Activated CD8-positive, alpha-beta T cell treated with anti-CD3 and anti-CD28 coated beads, Interleukin-2, amount 10 ng/mL, durations not matched to agents 7 days and 5 days (primary cell): Measurements from ENCODE around the gene UBC. TPM values are rescaled to one million over a fixed set of nuclear protein-coding genes. Genes with fewer than 3 reads are reported as not detected.

ENCODE experiments used
- ATAC-seq: fragments of 150-1000 bp; cut with Tn5 transposase; one replicate; pipeline ENCODE4 v1.10.0; 2021; ENCODE audit warnings: moderate library complexity
- CTCF ChIA-PET: fragments of 350-600 bp; sonication (Branson Sonifier 250); formaldehyde crosslinking; loops from one replicate; lab custom pipeline; 2021; ENCODE audit warnings: antibody characterized with exemption; lab: Charles Lee
- POLR2A ChIA-PET: fragments of 350-600 bp; sonication (Branson Sonifier 250); formaldehyde crosslinking; loops from one replicate; lab custom pipeline; 2021; ENCODE audit warnings: antibody characterized with exemption; lab: Charles Lee
- DNase-seq: peaks from one replicate; pipeline ENCODE4 v3.0.0-alpha.2; 2020
- H3K27ac Mint-ChIP-seq: one replicate; pipeline ENCODE4 v1.8.0; 2021; ENCODE audit warnings: mild to moderate bottlenecking, mixed read lengths
- H3K27me3 Mint-ChIP-seq: one replicate; pipeline ENCODE4 v1.8.0; 2021; ENCODE audit warnings: low read depth, mixed read lengths
- H3K36me3 Mint-ChIP-seq: one replicate; pipeline ENCODE4 v1.8.0; 2021; ENCODE audit warnings: low read depth, mixed read lengths
- H3K4me1 Mint-ChIP-seq: one replicate; pipeline ENCODE4 v1.8.0; 2021; ENCODE audit warnings: low read depth, mixed read lengths
- H3K4me3 Mint-ChIP-seq: one replicate; pipeline ENCODE4 v1.8.0; 2021; ENCODE audit warnings: mild to moderate bottlenecking, mixed read lengths
- H3K9me3 Mint-ChIP-seq: one replicate; pipeline ENCODE4 v1.8.0; 2022; ENCODE audit warnings: mixed read lengths; ENCODE audit not compliant: insufficient read depth
- total RNA-seq, 2 experiments: library from RNA; stranded (reverse); gene quantifications; one replicate each; pipeline ENCODE4 v1.2.3, GENCODE V29; 2021

Gene UBC
- total RNA-seq, 2 experiments from 2014 or later = 974 to 998 TPM

DNA sequence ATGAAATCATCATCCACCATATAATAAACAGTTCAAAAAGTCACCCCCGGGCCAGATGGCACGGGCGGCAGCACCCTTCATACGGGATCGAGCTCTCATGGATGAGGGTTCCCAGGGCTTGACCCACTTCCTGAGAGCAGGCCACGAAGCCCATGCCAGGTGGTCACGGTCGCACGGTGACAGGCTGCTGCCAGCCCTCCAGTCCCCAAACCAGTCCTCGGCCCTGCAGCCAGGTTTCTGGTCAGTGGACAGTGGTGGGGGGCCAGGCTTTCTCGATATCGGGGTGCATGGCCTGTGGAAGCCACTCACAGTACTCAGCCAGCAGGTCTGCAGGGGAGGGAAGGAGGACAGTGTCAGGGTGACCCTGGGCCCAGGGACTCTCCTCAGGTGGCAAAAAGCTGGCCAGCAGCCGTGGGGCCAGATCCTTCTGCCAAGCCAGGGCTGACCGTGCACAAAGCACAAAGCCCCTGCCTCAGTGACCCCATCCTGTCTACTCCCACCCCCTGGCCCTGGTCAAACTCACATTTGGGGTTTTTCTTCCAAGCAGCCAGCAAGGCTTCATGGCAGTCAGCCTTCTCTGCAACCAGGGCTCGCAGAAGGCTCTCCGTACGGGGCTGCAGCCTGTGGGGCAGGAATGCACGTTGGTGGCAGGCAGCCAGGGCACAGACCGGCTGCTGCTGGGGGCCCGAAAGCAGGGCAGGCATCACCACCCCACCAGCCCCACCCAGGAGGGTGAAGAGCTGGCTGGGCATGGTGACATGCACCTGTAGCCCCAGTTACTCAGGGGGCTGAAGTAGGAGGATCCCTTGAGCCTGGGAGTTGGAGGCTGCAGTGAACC lies 33.3 kb upstream of the UBC start:
- ChIA-PET POLR2A (interaction anchor here (0.6 kb wide), 1 partner anchor 33 kb away, joined by 3 read pairs; the partner anchor contains the start of gene UBC), CTCF (interaction anchor here (1.3 kb wide), 1 partner anchor 7 kb away, joined by 4 read pairs; no protein-coding TSS in a partner anchor)
- Mint-ChIP-seq H3K27me3 (no peaks in the 10 kb centered on the region), H3K9me3 (no peaks in the 10 kb centered on the region), H3K4me3 (no peak overlapping the region), H3K4me1 (no peaks in the 10 kb centered on the region), H3K36me3 (peaks cover 25% of the 10 kb centered on the region), H3K27ac (no peak overlapping the region)
- no peak for DNase-seq
- ATAC-seq = no peak

DNA sequence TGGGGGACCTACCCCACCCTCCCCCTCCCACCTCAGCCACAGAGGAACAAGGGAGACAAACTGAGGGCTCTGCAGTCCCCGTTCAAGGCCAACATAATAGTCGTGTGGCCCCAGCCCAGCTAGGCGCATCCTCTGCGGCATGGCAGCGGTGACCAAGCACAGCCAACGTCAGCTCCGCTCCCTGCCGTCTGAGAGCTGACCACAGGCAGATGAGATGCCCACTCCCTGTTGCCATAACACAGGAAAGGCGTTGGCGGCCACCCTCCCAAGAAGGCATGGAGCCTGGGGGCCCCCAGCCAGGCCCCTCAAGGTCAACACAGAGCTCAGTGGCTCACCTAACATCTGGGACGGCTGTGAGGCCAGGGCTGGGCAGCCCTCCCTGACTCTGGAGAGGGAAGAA lies 32.6 kb upstream of the UBC start:
- H3K27ac Mint-ChIP-seq = no peak overlapping the region
- H3K27me3 Mint-ChIP-seq = no peaks in the 10 kb centered on the region
- ATAC-seq = peak; percentile 21
- peaks cover 2% of the 10 kb centered on the region for H3K4me1 Mint-ChIP-seq
- POLR2A ChIA-PET = interaction anchor here (0.6 kb wide), 1 partner anchor 32 kb away, joined by 3 read pairs; the partner anchor contains the start of gene UBC
- no peaks in the 10 kb centered on the region for H3K9me3 Mint-ChIP-seq
- CTCF ChIA-PET = no interaction called here
- no peak for DNase-seq
- H3K4me3 Mint-ChIP-seq = no peak overlapping the region
- H3K36me3 Mint-ChIP-seq = peaks cover 28% of the 10 kb centered on the region

DNA sequence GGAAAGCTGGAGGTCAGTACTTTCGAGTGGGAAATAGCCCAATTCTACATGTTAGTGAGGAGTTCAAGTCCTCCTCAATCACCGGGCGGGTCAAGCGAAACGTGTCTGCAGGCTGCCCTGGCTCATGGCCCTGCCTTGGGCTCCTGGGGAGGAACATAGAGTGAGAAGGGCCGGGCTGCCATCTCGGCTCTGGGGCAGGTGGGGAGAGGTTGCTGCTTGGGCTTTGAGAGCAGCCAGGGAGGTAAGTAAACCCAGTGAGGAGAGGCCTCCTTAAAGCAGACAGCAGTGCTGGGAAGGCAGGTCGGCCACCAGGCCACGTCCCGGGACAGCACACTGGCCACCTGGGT lies 32.0 kb upstream of the UBC start:
- peaks cover 5% of the 10 kb centered on the region for H3K4me1 Mint-ChIP-seq
- H3K9me3 Mint-ChIP-seq = no peaks in the 10 kb centered on the region
- POLR2A ChIA-PET = interaction anchor here (0.7 kb wide), 1 partner anchor 47 kb away, joined by 3 read pairs; no protein-coding TSS in a partner anchor
- peaks cover 25% of the 10 kb centered on the region for H3K36me3 Mint-ChIP-seq
- ATAC-seq (no peak), DNase-seq (no peak)
- H3K27me3 Mint-ChIP-seq = no peaks in the 10 kb centered on the region
- no peak overlapping the region for H3K4me3 Mint-ChIP-seq
- CTCF ChIA-PET = no interaction called here
- no peak overlapping the region for H3K27ac Mint-ChIP-seq

DNA sequence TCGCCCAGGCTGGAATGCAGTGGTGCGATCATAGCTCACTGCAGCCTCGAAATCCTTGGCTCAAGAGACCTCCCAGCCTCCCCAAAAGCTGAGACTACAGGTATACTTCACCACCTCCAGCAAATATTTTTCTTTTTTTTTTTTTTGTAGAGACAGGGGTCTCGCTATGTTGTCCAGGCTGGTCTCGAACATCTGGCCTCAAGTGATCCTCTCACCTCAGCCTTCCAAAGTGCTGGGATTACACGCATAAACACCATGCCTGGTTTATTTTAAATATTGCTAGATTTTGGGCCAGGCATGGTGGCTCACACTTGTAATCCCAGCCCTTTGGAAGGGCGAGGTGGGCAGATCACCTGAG lies 26.7 kb upstream of the UBC start:
- Mint-ChIP-seq H3K36me3 (peaks cover 12% of the 10 kb centered on the region), H3K9me3 (no peaks in the 10 kb centered on the region), H3K27me3 (no peaks in the 10 kb centered on the region), H3K4me1 (peaks cover 24% of the 10 kb centered on the region), H3K27ac (no peak overlapping the region), H3K4me3 (no peak overlapping the region)
- ChIA-PET CTCF (interaction anchor here (1.0 to 12.6 kb wide), 14 partner anchors 8 to 121 kb away, joined by 3 to 391 read pairs (median 5); partner anchors contain the start of genes BRI3BP, DHX37 and UBC), POLR2A (interaction anchor here (1.8 to 5.7 kb wide), 5 partner anchors 22 to 35 kb away, joined by 6 to 134 read pairs (median 12); partner anchors contain the start of gene UBC)
- DNase-seq (no peak), ATAC-seq (no peak)

DNA sequence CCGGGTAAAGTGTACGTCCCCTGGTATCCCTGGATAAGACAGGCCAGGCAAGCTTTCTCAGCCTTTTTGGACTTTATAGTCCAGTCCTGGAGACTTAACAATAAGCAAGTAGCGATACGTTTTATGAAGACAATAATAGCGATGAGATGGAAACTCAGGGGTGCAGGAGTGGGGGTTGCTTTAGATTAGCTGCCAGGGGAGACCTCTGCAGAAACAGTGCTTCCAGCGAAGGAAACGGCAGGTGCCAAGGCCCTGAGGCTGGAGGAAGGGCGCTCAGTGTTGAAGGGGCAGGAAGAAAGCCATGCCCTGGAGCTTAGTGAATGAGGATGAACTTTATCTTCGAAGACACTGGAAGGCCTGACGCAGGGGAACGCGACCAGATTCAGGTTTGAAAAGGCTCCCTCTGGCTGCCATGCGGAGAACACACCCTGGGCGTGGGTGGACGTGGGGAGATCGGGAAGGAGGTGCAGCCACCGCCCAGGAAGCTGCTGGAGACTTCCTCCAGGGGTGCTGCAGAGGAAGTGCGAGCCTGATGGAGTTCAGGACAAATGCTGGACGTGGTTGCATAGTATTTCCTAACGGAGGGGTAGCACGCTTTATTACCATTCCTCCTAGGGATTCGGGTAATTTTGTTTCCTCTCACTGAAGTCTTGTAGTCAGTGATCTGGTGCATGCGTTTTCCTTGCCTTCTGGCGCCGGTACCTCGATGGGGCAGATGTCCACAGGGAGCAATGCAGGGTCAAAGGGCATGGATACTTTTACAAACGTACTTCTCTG lies 26.1 kb upstream of the UBC start:
- ChIA-PET POLR2A (interaction anchor here (0.6 to 5.7 kb wide), 9 partner anchors 10 to 1485 kb away, joined by 3 to 134 read pairs (median 9); partner anchors contain the start of genes DHX37 and UBC), CTCF (interaction anchor here (0.7 to 12.6 kb wide), 18 partner anchors 8 to 122 kb away, joined by 3 to 391 read pairs (median 5); partner anchors contain the start of genes BRI3BP, DHX37 and UBC)
- Mint-ChIP-seq H3K4me3 (no peak overlapping the region), H3K27me3 (no peaks in the 10 kb centered on the region), H3K27ac (no peak overlapping the region), H3K4me1 (peaks cover 24% of the 10 kb centered on the region), H3K9me3 (no peaks in the 10 kb centered on the region), H3K36me3 (peaks cover 14% of the 10 kb centered on the region)
- ATAC-seq = peak; percentile 53
- DNase-seq = peak; percentile 90

DNA sequence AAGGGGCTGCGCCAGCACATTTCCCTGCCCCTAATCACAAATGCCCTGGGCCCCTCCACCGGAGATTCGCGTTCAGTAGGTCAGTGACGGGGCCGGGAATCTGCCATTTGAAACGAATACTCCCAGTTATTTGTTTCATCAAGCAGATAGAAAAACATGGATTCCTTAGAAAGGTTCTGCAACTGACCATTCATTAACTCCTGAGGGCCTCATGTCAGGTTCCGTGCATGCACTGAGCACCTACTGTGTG lies 25.6 kb upstream of the UBC start:
- Mint-ChIP-seq H3K27ac (no peak overlapping the region), H3K9me3 (no peaks in the 10 kb centered on the region), H3K4me1 (peaks cover 24% of the 10 kb centered on the region), H3K4me3 (no peak overlapping the region), H3K27me3 (no peaks in the 10 kb centered on the region), H3K36me3 (peaks cover 15% of the 10 kb centered on the region)
- POLR2A ChIA-PET = interaction anchor here (0.6 to 5.7 kb wide), 9 partner anchors 9 to 1484 kb away, joined by 3 to 134 read pairs (median 9); partner anchors contain the start of genes DHX37 and UBC
- CTCF ChIA-PET = interaction anchor here (0.7 to 12.6 kb wide), 15 partner anchors 9 to 122 kb away, joined by 3 to 391 read pairs (median 6); partner anchors contain the start of genes BRI3BP, DHX37 and UBC
- DNase-seq = no peak
- ATAC-seq = no peak

DNA sequence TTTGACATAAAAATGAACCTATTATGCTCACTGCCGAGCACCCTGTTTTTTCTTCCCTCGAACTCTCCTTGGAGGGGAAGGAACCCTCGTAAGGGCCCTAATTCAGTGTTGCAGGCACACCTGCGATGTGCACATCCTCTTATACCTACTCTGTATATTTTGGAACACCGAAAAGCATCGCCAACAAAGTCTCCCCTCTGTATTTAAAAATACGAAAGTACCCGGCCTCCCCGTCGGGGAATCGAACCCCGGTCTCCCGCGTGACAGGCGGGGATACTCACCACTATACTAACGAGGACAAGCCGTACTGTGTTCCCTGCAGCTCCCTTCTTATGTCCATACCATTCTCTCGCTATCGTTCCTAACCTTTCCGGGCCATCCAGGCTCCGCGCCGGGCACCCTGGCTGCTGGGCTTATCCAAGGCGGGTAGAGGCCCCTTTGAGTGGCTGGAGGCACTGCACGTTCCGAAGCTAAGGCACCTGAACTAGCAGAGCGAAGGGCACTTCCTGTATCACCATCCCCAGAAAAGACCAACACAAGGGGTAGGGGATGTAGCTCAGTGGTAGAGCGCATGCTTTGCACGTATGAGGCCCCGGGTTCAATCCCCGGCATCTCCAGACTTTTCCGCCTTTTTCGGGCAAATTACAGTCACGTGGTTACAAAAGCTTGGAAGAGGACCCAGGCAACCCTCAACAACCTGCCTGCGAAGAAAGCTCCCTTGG lies 25.1 kb upstream of the UBC start:
- Mint-ChIP-seq H3K9me3 (no peaks in the 10 kb centered on the region), H3K36me3 (peaks cover 14% of the 10 kb centered on the region), H3K4me1 (peaks cover 24% of the 10 kb centered on the region), H3K27ac (no peak overlapping the region), H3K4me3 (no peak overlapping the region), H3K27me3 (no peaks in the 10 kb centered on the region)
- ATAC-seq (peak; percentile 76), DNase-seq (peak; percentile 94)
- ChIA-PET POLR2A (interaction anchor here (0.6 to 5.7 kb wide), 11 partner anchors 9 to 1484 kb away, joined by 3 to 134 read pairs (median 6); partner anchors contain the start of genes DHX37 and UBC), CTCF (interaction anchor here (1.4 to 12.6 kb wide), 9 partner anchors 8 to 55 kb away, joined by 4 to 391 read pairs (median 11); partner anchors contain the start of genes BRI3BP and UBC)

DNA sequence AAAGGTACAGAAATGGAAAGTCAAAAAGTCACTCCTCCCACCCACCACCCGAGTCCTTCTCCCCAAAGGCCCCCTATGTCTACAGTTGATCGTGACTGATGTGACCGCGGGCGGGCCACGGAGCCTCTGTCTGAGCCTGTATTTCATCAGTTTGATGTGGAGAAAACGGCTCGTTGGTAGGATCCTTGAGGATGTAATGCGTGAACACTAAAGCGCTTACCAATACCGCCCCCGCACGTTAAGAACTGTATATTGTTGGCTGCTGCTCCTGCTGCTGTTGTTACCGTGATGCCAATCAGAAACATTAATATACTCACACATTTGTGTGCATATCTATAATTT lies 24.6 kb upstream of the UBC start:
- H3K27ac Mint-ChIP-seq = no peak overlapping the region
- peaks cover 24% of the 10 kb centered on the region for H3K4me1 Mint-ChIP-seq
- H3K4me3 Mint-ChIP-seq = no peak overlapping the region
- peaks cover 14% of the 10 kb centered on the region for H3K36me3 Mint-ChIP-seq
- CTCF ChIA-PET = interaction anchor here (1.4 to 12.6 kb wide), 4 partner anchors 18 to 55 kb away, joined by 10 to 391 read pairs (median 110); partner anchors contain the start of genes BRI3BP and UBC
- DNase-seq = peak; percentile 79
- POLR2A ChIA-PET = interaction anchor here (0.6 to 5.7 kb wide), 6 partner anchors 11 to 50 kb away, joined by 3 to 134 read pairs (median 10); partner anchors contain the start of genes DHX37 and UBC
- H3K9me3 Mint-ChIP-seq = no peaks in the 10 kb centered on the region
- peak; percentile 47 for ATAC-seq
- no peaks in the 10 kb centered on the region for H3K27me3 Mint-ChIP-seq

DNA sequence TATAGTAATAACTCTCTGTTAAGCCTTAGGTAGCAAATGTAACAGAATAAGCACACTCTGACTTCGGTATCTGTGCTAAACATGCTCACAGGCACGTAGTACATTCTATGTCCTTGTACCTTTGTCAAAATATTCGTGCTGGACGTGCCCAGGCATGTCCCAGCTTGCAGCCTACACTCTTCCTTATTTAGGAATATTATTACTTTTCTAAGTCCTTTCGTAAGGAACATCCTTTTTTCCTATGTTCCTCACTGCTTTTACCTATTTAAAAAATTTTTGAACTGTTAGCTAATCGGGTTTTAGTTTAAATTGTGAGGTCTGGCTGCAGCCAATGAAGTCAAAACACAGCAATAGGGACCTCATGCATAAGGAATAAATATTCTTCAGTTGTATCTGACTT lies 24.1 kb upstream of the UBC start:
- ChIA-PET POLR2A (interaction anchor here (1.4 to 5.7 kb wide), 4 partner anchors 10 to 28 kb away, joined by 7 to 134 read pairs (median 52); partner anchors contain the start of gene UBC), CTCF (interaction anchor here (6.1 to 12.6 kb wide), 2 partner anchors 18 to 30 kb away, joined by 199 to 391 read pairs; partner anchors contain the start of gene UBC)
- no peaks in the 10 kb centered on the region for H3K9me3 Mint-ChIP-seq
- peaks cover 14% of the 10 kb centered on the region for H3K36me3 Mint-ChIP-seq
- H3K4me1 Mint-ChIP-seq = peaks cover 24% of the 10 kb centered on the region
- no peak for ATAC-seq
- no peaks in the 10 kb centered on the region for H3K27me3 Mint-ChIP-seq
- peak; percentile 51 for DNase-seq
- H3K27ac Mint-ChIP-seq = no peak overlapping the region
- no peak overlapping the region for H3K4me3 Mint-ChIP-seq

DNA sequence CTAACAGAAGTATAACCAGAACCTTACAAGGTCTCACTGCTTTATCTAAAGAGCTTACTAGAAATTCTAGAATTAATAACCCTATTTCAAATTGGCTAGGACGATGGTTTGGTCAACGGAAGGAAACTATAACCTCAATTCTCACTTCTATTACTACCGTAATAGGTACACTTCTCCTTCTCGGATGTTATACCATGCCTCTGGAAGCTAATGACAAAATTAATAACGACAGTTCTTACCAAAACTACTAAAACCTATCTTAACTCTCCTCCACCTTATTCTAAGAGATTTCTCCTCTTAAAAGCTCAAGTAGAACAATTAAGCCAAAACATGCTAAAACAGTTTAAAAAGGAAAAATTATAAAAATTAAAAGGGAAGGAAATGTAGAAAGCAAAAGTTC lies 23.7 kb upstream of the UBC start:
- H3K36me3 Mint-ChIP-seq = peaks cover 11% of the 10 kb centered on the region
- ChIA-PET POLR2A (interaction anchor here (0.6 to 5.7 kb wide), 5 partner anchors 10 to 75 kb away, joined by 3 to 134 read pairs (median 12); partner anchors contain the start of gene UBC), CTCF (interaction anchor here (6.1 to 12.6 kb wide), 2 partner anchors 17 to 30 kb away, joined by 199 to 391 read pairs; partner anchors contain the start of gene UBC)
- ATAC-seq (no peak), DNase-seq (no peak)
- peak overlapping the region; percentile 91 for H3K27ac Mint-ChIP-seq
- H3K9me3 Mint-ChIP-seq = no peaks in the 10 kb centered on the region
- H3K27me3 Mint-ChIP-seq = no peaks in the 10 kb centered on the region
- H3K4me1 Mint-ChIP-seq = peaks cover 24% of the 10 kb centered on the region
- no peak overlapping the region for H3K4me3 Mint-ChIP-seq
